Measurements from ENCODE around the gene LRP5. TPM values are rescaled to one million over a fixed set of nuclear protein-coding genes. Genes with fewer than 3 reads are reported as not detected.
"Not testable (repeated sequence)": the region's sequence is repeated elsewhere in the genome, so short reads cannot be mapped to it uniquely, and the experiment has no call there.

Gene LRP5
- total and polyA plus RNA-seq, 3 donors from 2014 or later, result 15.7 to 21.3 (median 20.6) TPM

DNA sequence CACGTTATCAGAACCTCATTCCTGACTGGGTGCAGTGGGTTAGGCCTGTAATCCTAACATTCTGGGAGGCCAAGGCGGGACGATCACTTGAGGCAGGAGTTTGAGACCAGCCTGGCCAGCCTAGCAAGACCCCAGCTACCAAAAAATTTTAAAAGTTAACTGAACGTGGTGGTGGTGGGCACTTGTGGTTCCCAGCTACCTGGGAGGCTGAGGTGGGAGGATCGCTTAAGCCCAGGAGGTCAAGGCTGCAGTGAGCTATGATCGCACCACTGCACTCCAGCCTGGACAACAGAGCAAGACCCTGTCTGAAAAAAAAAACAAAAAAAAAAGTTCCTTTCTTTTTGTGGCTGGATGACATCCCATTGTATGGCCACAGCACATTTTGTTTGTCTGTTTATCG lies 80.4 kb downstream of the LRP5 start:
- H3K36me3 ChIP-seq (ENCODE audit: low read depth, missing control alignments), result no peaks in the 10 kb centered on the region
- H3K4me1 ChIP-seq, result no peaks in the 10 kb centered on the region
- WGBS, 2 donors, result 94 to 95% methylated on average over 7 of the region's 7 CpGs
- intact Hi-C loops (cut with DNase I; ENCODE audit: low total_unique reads), result no loop called here
- no peak for TF ChIP-seq POLR2A (IDR thresholded peaks at IDR 0.05)
- TF ChIP-seq, protein P1, sequence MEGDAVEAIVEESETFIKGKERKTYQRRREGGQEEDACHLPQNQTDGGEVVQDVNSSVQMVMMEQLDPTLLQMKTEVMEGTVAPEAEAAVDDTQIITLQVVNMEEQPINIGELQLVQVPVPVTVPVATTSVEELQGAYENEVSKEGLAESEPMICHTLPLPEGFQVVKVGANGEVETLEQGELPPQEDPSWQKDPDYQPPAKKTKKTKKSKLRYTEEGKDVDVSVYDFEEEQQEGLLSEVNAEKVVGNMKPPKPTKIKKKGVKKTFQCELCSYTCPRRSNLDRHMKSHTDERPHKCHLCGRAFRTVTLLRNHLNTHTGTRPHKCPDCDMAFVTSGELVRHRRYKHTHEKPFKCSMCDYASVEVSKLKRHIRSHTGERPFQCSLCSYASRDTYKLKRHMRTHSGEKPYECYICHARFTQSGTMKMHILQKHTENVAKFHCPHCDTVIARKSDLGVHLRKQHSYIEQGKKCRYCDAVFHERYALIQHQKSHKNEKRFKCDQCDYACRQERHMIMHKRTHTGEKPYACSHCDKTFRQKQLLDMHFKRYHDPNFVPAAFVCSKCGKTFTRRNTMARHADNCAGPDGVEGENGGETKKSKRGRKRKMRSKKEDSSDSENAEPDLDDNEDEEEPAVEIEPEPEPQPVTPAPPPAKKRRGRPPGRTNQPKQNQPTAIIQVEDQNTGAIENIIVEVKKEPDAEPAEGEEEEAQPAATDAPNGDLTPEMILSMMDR (IDR thresholded peaks at IDR 0.05), result no peak
- no peak overlapping the region for H3K27ac ChIP-seq
- no peaks in the 10 kb centered on the region for H3K27me3 ChIP-seq
- no peak for DNase-seq
- no peak overlapping the region for H3K4me3 ChIP-seq
- no peaks in the 10 kb centered on the region for H3K9me3 ChIP-seq

DNA sequence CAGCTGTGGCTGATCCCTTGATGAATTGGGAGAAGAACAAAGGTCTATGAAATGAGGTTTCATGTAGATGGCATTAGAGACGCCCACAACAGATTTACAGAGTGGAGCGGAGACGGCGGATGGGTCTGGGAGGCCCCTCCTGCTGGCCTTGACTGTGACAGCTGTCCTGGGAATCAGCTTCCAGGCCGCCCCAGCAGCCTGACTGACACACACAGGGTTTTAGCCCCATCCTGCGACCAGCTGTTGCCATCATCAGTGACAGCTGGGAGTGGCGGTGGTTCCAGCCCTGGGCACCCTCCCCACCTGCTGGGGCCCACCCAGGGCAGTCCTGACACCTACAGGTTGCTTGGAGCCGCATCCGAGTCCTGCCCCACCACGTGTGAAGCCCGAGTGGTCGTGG lies 84.1 kb downstream of the LRP5 start:
- no peak for TF ChIP-seq POLR2A (IDR thresholded peaks at IDR 0.05)
- TF ChIP-seq, protein P1 (IDR thresholded peaks at IDR 0.05), result no peak
- no peaks in the 10 kb centered on the region for H3K27me3 ChIP-seq
- 83 to 84% methylated on average over 5 to 12 of the region's 12 CpGs for WGBS, 2 donors
- H3K4me1 ChIP-seq, result peaks cover 5% of the 10 kb centered on the region
- H3K27ac ChIP-seq, result no peak overlapping the region
- no peaks in the 10 kb centered on the region for H3K9me3 ChIP-seq
- intact Hi-C loops (cut with DNase I; ENCODE audit: low total_unique reads), result no loop called here
- H3K36me3 ChIP-seq (ENCODE audit: low read depth, missing control alignments), result no peaks in the 10 kb centered on the region
- DNase-seq, result no peak
- H3K4me3 ChIP-seq, result no peak overlapping the region

DNA sequence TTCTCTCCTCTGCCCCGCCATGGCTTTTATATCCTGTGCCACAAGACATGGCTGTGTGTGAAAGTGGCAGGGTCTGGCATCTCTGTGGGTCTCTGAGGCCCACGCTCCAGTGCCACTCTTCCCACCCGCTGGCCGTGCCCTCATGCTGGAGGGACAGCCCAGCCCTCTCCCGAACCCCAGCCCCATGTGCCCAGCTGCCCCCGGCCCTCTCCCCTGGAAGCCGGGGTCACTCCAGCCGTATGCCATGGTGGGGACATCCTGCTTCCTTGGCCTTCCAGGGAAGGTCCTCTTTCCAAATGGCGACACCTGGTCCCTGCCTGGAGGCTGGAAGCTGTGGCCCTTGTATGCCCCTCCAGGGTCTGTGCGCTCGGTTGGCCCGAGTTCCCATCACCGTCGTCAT lies 84.9 kb downstream of the LRP5 start:
- Histone ChIP-seq H3K27ac (no peak overlapping the region), H3K9me3 (no peaks in the 10 kb centered on the region), H3K27me3 (no peaks in the 10 kb centered on the region), H3K4me1 (peaks cover 5% of the 10 kb centered on the region), H3K36me3 (ENCODE audit: low read depth, missing control alignments) (no peaks in the 10 kb centered on the region), H3K4me3 (no peak overlapping the region)
- intact Hi-C loops (cut with DNase I; ENCODE audit: low total_unique reads), result no loop called here
- 95% methylated on average over 14 of the region's 14 CpGs for WGBS, 2 donors
- TF ChIP-seq, protein P1 (IDR thresholded peaks at IDR 0.05), result no peak
- no peak for TF ChIP-seq POLR2A (IDR thresholded peaks at IDR 0.05)
- no peak for DNase-seq

DNA sequence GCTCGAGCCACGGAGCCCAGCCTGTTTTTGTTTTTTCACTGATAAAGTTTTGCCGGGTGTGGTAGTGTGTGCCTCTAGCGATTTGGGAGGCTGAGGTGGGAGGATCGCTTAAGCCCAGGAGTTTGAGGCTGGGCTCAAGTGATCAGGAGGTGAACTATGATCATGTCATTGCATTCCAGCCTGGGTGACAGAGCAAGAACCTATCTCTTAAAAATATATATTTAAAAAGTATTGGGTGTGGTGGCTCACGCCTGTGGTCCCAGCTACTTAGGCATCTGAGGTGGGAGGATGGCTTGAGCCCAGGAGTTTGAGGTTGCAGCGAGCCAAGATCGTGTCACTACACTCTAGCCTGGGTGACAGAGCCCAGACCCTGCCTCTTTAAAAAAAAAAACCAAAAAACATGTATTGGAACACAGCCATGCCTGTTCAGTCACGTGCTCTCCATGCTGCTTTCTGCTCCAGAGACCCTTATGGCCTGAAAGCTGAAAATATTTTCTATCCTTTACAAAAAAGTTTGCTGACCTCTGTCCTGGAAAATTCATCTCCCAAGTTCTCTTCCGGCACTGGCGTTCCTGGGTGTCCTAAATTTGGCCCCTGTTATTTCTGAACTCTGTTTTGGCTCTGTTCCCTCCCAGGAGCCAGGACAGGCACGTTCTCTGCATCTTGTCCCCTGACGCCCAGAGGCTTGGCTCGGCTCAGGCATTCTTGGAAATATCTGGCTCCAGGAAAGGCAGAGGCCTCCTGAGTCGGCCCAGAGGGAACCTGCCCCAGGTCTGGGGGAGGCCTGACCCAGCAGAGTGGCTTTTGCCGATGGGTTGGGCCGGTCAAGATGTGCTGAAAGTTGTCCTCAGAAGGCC lies 86.8 kb downstream of the LRP5 start:
- WGBS, 2 donors, result 45% methylated on average over 16 to 17 of the region's 17 CpGs
- TF ChIP-seq, protein P1 (IDR thresholded peaks at IDR 0.05), result no peak
- no peak for TF ChIP-seq POLR2A (IDR thresholded peaks at IDR 0.05)
- no peak overlapping the region for H3K4me3 ChIP-seq

DNA sequence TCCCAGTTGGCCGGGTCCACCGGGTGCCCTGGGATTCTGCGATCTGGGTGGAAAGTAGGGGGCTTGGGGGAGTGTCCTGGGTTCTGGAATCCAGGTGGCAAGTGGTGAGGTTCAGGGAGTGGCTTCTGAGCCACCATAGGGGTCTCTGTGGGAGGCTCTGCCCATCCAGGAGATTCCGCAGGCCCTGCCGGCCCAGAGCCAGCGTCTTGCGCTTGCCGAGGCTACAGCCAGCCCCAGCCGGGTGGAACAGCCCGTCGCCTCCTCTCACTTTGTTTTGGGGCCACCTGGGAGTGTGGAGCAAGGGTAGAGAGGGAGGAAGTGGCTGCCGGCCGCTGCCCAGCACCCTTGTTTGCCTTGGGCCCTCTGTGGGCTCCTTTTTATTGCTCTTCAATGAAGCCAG lies 87.5 kb downstream of the LRP5 start:
- Histone ChIP-seq H3K4me3 (no peak overlapping the region), H3K27ac (no peak overlapping the region), H3K36me3 (ENCODE audit: low read depth, missing control alignments) (no peaks in the 10 kb centered on the region), H3K4me1 (peaks cover 5% of the 10 kb centered on the region), H3K27me3 (no peaks in the 10 kb centered on the region), H3K9me3 (no peaks in the 10 kb centered on the region)
- TF ChIP-seq, protein P1 (IDR thresholded peaks at IDR 0.05), result no peak
- TF ChIP-seq POLR2A (IDR thresholded peaks at IDR 0.05), result no peak
- no peak for DNase-seq
- intact Hi-C loops (cut with DNase I; ENCODE audit: low total_unique reads), result no loop called here
- 73 to 83% methylated on average over 3 to 12 of the region's 13 CpGs for WGBS, 2 donors

More for the DNA sequence above, 86.8 kb downstream of the LRP5 start:
- intact Hi-C loops (cut with DNase I; ENCODE audit: low total_unique reads), result no loop called here
- peak; percentile 50 for DNase-seq
- peaks cover 5% of the 10 kb centered on the region for H3K4me1 ChIP-seq
- H3K9me3 ChIP-seq, result no peaks in the 10 kb centered on the region
- no peaks in the 10 kb centered on the region for H3K36me3 ChIP-seq (ENCODE audit: low read depth, missing control alignments)
- H3K27ac ChIP-seq, result no peak overlapping the region
- H3K27me3 ChIP-seq, result no peaks in the 10 kb centered on the region

DNA sequence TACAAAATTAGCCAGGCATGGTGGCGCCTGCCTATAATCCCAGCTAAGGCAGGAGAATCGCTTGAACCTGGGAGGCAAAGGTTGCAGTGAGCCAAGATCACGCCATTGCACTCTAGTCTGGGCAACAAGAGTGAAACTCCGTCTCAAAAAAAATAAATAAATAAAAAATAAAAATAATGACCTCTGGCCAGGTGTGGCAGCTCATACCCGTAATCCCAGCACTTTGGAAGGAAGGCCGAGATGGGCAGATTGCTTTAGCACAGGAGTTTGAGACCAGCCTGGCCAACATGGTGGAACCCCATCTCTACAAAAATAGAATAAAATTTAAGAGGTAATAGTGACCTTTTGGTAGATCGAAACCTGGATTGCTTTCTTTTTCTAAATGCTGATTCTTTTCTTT lies 88.2 kb downstream of the LRP5 start:
- H3K4me3 ChIP-seq; H3K4me1 ChIP-seq; H3K27ac ChIP-seq; DNase-seq; H3K9me3 ChIP-seq; intact Hi-C loops (cut with DNase I; ENCODE audit: low total_unique reads); H3K27me3 ChIP-seq; H3K36me3 ChIP-seq (ENCODE audit: low read depth, missing control alignments): not testable (repeated sequence)
- WGBS, 2 donors, result 94 to 97% methylated on average over 7 of the region's 7 CpGs

All from testis (tissue), 3 donors.